Measurements from ENCODE around the gene VTI1A. TPM values are rescaled to one million over a fixed set of nuclear protein-coding genes. Genes with fewer than 3 reads are reported as not detected.

VTI1A gene
- total and polyA plus RNA-seq, 2 of the 4 experiments (the other 2 are of a cell fraction), result 9.7 to 24.9 TPM

- Histone ChIP-seq H4K5ac (ENCODE audit: low read depth, low read length) (no peak overlapping the region), H3K27me3 (ENCODE audit: control insufficient read depth, insufficient read depth, low read length) (no peaks in the 10 kb centered on the region), H3K27ac (ENCODE audit: insufficient read depth, low read length) (no peak overlapping the region), H2AK9ac (replicated peaks; ENCODE audit: low read depth, low read length, poor library complexity) (no peak overlapping the region), H2BK15ac (ENCODE audit: low read depth, low read length) (no peak overlapping the region), H3K4me2 (ENCODE audit: low read depth, low read length) (no peak overlapping the region), H3K4me1 (ENCODE audit: control insufficient read depth, insufficient read depth, low read length) (no peaks in the 10 kb centered on the region), H2BK20ac (ENCODE audit: low read depth, low read length) (no peak overlapping the region), H3K9me1 (ENCODE audit: insufficient read depth, low read length) (no peaks in the 10 kb centered on the region), H4K91ac (ENCODE audit: insufficient read depth, low read depth, low read length) (no peak overlapping the region), H3K14ac (replicated peaks; ENCODE audit: low read depth, low read length) (no peak overlapping the region), H3K23ac (ENCODE audit: low read depth, low read length) (no peak overlapping the region), H3K18ac (ENCODE audit: low read depth, low read length) (no peak overlapping the region), H3K9me3 (ENCODE audit: control insufficient read depth, insufficient read depth, low read length) (no peaks in the 10 kb centered on the region), H3K4me3 (ENCODE audit: insufficient read depth, low read depth, low read length) (no peak overlapping the region), H2AFZ (replicated peaks; ENCODE audit: low read length, poor library complexity) (no peak overlapping the region), H3K36me3 (ENCODE audit: control insufficient read depth, insufficient read depth, low read length) (no peaks in the 10 kb centered on the region), H4K20me1 (ENCODE audit: insufficient read depth, low read length) (no peaks in the 10 kb centered on the region), H2BK120ac (ENCODE audit: low read depth, low read length) (no peak overlapping the region), H3K79me1 (ENCODE audit: low read depth in 1 of 2, low read length in 2 of 2) (peaks cover 4 to 6% of the 10 kb centered on the region in 2 experiments; a peak in 3 of 4 replicates), H2BK5ac (ENCODE audit: low read depth, low read length, poor library complexity, severe bottlenecking) (no peak overlapping the region), H3K56ac (ENCODE audit: extremely low read depth, insufficient read depth, low read length) (no peak overlapping the region), H2AK5ac (ENCODE audit: low read depth, low read length) (no peak overlapping the region), H4K8ac (ENCODE audit: low read depth in 2 of 2, low read length in 2 of 2) (no peak overlapping the region), H3K4ac (ENCODE audit: low read depth, low read length) (no peak overlapping the region), H3K9ac (ENCODE audit: low read depth, low read length) (no peak overlapping the region)
- no TSS peak for BruUV-seq (replicated peaks)
- intact Hi-C loops (cut with micrococcal nuclease), result no loop called here
- POLR2A ChIA-PET (ENCODE audit: unreplicated experiment), result no interaction called here
- CTCF ChIA-PET, result no interaction called here
- TF ChIP-seq CEBPB (IDR thresholded peaks at IDR 0.05; ENCODE audit: low read depth, low read length), result no peak
- no peak for TF ChIP-seq MXI1 (IDR thresholded peaks at IDR 0.05; ENCODE audit: borderline replicate concordance, low read depth, low read length)
- no peak for TF ChIP-seq FOS (IDR thresholded peaks at IDR 0.05; ENCODE audit: low read depth, low read length)
- no peak for TF ChIP-seq RFX5 (IDR thresholded peaks at IDR 0.05; ENCODE audit: low read depth, low read length)
- TF ChIP-seq, protein P1, sequence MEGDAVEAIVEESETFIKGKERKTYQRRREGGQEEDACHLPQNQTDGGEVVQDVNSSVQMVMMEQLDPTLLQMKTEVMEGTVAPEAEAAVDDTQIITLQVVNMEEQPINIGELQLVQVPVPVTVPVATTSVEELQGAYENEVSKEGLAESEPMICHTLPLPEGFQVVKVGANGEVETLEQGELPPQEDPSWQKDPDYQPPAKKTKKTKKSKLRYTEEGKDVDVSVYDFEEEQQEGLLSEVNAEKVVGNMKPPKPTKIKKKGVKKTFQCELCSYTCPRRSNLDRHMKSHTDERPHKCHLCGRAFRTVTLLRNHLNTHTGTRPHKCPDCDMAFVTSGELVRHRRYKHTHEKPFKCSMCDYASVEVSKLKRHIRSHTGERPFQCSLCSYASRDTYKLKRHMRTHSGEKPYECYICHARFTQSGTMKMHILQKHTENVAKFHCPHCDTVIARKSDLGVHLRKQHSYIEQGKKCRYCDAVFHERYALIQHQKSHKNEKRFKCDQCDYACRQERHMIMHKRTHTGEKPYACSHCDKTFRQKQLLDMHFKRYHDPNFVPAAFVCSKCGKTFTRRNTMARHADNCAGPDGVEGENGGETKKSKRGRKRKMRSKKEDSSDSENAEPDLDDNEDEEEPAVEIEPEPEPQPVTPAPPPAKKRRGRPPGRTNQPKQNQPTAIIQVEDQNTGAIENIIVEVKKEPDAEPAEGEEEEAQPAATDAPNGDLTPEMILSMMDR (conservative IDR thresholded peaks at IDR 0.05; ENCODE audit: low read depth, low read length), result no peak
- no peak for TF ChIP-seq SMC3 (IDR thresholded peaks at IDR 0.05; ENCODE audit: low read depth, low read length)
- TF ChIP-seq NFE2L2 (IDR thresholded peaks at IDR 0.05; ENCODE audit: low read depth, low read length), result no peak
- ATAC-seq (ENCODE audit: low read depth) (no peak), DNase-seq (no peak)
- dilution Hi-C loops (cut with HindIII; ENCODE audit: low sequenced_read_pairs, unreplicated experiment), result no loop called here
- in situ Hi-C loops (cut with MboI; ENCODE audit: low sequenced_read_pairs), result no loop called here
- no CpG with 5 or more reads among the region's 2 CpGs for WGBS, 2 experiments (ENCODE audit: extremely low coverage in 2 of 2, insufficient read length in 1 of 2)
Measured at GRCh38 chr10:112503643-112504042, 56.6 kb downstream of the VTI1A start.

Measured in IMR-90 (cell line).